NCI-H460 (cell line): ENCODE measurements around the gene LAMA3. TPM values are rescaled to one million over a fixed set of nuclear protein-coding genes. Genes with fewer than 3 reads are reported as not detected.

Experiments
- DNase-seq: peaks from one replicate; pipeline ENCODE4 v3.0.0-alpha.2; 2016; ENCODE audit warnings: low read depth; ENCODE audit errors: extremely low read depth
- total RNA-seq: library from RNA; depleted of rRNA; stranded (reverse); fragments of >200 nt; shearing (Covaris generic); gene quantifications from 2 replicates; pipeline ENCODE4 v1.2.3, GENCODE V29; 2014

The LAMA3 gene
- total RNA-seq, 1 experiment from 2014 or later, result 3.9 TPM

- no peak for DNase-seq
Observed at GRCh38 chr18:23868136-23868785, 179.0 kb downstream of the LAMA3 start.

GRCh38 chr18:23870676-23871380 is 181.6 kb downstream of the LAMA3 start:
- no peak for DNase-seq

DNA sequence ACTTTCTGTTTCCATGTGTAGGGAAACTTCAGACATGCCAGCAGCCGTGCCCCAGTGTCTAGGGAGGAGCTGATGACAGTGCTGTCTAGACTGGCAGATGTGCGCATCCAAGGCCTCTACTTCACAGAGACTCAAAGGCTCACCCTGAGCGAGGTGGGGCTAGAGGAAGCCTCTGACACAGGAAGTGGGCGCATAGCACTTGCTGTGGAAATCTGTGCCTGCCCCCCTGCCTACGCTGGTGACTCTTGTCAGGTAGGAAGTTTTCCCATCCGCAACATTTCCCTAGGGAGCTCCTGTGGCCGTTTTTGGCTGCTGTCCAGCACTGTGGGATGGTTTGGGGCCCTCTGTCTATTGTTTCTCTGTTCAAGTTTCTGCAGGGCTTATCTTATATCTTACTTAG is 182.2 kb downstream of the LAMA3 start:
- DNase-seq, result no peak

DNA sequence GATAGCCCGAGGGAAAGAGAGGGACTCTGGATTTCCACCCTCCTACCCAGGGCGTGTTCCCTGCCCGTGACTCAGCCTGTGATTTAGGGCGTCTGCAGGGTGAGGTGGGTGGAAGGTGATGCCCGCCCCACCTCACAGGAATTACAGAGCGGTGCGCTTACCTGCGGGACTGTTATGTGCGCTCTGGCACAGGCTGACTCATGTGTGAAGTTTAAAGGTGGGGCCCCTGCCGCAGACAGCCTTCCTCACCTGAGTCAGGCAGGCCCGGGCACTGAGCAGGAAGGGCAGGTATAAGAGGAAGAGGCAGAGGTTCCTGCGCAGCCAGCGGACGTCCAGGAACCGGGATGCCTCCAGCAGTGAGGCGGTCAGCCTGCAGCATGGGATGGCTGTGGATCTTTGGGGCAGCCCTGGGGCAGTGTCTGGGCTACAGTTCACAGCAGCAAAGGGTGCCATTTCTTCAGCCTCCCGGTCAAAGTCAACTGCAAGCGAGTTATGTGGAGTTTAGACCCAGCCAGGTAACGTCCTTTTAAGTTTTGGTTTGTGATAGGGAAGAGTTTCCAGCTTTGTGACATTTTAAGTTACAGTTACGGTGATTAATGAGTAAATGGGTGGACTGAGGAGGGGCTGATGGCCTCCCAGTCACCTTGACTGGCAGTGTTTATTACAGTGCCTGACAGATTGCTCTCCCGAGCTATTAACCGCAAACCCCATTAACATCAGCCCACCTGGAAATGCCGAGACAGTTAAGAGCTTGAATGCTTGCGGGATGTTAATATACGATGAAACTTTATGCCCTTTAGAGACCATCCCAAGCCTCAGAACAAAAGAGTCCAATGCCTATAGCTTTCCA is 183.7 kb downstream of the LAMA3 start:
- DNase-seq, result no peak

- DNase-seq, result no peak
Observed at GRCh38 chr18:23875966-23876895, 187.0 kb downstream of the LAMA3 start.

DNA sequence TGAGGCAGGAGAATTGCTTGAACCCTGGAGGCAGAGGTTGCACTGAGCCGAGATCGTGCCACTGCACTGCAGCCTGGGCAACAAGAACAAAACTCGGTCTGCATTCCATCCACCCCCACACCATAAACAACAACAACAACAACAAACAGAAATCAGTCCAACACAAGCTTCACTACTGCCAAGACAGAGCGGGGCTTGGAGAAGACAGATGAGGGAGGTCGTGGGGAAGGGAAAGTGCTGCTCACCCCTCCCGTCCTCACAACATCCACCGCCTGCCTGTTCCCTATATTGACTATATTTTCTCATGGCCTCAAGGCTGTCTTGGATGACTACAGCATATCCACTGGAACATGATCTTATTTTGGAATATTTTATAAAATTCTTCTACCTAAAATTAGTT is 187.7 kb downstream of the LAMA3 start:
- DNase-seq, result no peak

GRCh38 chr18:23877371-23877770 is 188.1 kb downstream of the LAMA3 start:
- DNase-seq, result no peak

DNA sequence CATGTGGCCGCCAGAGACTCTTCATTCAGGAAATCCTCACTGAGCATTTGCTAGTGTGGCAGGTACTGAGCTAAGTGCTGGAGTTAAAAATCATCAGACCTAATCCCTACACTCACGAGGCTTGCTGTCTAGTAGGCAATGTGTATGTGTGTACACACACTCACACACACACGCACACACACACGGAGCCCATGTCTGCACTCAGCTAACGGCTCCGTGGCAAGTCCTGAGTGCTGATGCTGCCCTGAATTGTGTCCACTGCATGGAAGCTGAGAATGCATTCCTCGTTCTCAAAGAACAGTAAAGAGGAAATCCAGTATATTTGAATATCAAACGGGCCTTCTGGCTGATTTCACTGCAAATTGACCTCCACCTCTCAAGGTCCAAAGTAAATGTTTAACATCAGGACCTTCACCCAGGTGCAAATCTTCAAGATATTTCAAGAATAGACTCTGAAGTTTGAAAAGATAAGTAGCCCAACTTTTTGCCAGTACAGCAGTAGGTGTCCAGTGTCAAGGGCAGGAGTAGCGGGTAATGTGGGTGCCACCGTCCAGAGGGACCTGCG is 189.2 kb downstream of the LAMA3 start:
- no peak for DNase-seq

- no peak for DNase-seq
Observed at GRCh38 chr18:23879126-23879525, 189.9 kb downstream of the LAMA3 start.

- no peak for DNase-seq
Observed at GRCh38 chr18:23879544-23879943, 190.3 kb downstream of the LAMA3 start.

DNA sequence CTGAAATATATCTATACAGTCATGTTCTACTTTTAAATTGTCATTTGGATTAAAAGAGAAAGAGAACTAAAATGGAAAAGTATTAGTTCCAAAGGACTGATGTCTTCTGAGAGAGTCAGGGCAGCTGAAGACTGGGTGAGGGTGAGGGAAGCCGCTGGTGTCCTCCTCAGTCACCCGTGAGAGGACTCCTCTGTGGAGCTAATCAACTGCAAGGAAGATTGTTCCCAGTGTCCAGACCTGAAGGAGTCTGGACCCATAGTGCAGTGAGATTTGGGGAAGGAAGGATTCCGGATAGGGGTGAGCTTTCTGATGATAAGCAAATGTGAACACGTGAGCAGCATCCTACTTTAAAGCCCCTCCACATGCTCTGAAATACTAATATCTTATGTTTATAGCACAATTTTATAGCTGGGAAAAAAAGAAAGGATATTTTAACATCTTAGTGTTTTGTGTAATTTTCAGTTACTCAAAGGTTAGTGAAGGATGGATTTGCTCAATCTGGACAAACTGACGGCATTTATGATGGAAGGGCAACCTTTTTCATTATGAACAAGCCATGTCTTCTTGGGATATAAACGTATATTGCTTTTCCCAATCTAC is 190.8 kb downstream of the LAMA3 start:
- DNase-seq, result no peak

DNA sequence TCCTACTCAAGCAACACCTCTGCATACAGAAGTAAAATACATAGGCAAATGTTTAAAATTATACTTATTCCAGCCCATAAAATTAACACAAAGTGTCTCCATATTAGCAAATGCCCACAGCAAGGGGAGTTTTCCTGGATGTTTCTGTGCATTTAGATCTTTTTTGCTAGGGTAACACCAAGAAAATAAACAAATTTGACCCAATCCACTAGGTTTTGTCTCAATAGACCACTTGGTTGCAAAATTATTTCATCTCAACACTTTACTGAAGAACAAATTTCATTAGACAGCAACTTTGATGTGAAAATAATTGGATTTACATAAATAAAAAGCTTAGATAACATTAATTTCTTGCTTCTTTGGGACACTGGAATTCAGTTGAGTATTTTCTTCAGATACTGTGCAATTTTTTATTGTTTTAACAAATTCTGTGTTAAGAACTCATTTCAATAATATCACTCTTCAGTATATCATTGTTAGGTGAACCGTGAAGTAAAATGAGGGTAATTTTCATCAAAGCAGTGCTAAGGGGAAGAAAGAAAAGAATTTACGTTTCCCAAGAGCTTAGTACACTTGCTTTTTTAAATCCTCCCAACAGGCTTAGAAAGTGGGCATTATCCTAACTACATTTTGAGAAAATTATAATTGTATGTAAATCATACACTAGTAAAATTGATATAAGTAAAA is 191.8 kb downstream of the LAMA3 start:
- DNase-seq, result no peak

DNA sequence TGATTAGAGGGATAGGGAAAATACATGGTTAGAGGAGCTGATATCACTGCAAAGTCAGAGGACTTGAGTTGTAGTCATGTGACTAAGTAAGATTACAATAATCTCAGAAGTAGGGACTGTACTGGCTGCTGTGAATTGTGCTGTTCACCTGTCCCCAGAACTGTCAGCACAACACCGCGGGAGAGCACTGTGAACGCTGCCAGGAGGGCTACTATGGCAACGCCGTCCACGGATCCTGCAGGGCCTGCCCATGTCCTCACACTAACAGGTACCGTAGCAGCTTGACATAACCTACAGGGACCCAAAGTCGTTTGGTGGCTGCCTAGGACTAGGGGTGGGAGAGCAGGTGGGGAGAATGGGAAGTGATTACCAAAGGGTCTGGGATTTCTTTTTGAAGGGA is 192.5 kb downstream of the LAMA3 start:
- DNase-seq, result no peak

DNA sequence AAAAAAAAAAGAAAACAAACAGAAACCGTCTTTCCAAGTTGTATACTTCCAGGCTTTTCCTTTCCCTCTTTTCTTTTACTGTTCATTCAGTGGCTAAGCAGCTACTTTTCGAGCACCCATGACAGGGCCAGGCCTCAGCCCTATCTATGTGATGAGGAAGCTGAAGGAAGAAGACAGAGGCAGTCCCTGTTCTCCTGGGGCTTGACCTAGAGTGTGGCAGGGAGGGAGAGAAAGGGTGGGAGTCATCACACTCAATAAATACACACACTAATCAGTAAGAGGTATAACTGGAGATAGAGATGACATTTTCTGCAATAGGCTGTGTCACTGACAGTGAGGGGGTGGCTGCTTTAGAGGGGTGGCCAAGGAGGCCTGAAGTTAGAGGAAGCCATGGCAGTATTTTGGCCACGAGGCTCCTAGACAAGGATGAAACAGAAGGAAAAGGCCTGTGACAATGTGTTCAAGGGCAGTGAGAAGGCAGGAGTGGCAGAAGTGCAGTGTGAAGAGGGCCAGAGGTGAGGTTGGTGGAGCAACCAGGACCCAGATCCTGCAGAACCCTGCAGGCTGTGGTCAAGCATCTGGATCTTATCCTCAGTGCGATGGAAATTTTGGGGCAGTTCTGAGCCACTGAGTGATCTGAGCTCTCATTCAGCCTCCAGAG is 193.5 kb downstream of the LAMA3 start:
- DNase-seq, result no peak

DNA sequence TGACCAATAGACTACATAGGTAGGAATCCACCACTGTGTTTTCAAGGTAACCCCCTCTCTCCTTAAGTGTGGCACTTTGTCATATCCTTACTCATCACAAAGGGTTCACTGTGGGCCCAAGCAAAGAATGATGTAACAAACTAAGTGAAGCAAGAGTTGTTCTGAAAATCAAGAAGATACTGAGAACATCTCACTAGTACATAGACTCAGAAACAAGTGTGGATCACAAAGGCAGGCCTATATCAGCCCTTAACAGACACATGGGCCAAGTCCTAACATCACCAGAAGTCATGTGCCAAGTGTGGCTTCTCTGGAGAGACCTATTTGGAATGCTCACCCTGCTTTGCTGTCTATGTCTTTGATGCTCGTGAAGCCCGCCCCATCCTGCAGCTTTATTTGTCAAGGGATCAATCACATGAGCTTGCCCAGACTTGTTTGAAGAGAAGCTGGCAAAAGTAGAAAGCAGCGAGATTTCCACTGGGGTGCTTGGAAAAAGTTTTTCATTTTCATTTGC is 194.1 kb downstream of the LAMA3 start:
- DNase-seq, result no peak

DNA sequence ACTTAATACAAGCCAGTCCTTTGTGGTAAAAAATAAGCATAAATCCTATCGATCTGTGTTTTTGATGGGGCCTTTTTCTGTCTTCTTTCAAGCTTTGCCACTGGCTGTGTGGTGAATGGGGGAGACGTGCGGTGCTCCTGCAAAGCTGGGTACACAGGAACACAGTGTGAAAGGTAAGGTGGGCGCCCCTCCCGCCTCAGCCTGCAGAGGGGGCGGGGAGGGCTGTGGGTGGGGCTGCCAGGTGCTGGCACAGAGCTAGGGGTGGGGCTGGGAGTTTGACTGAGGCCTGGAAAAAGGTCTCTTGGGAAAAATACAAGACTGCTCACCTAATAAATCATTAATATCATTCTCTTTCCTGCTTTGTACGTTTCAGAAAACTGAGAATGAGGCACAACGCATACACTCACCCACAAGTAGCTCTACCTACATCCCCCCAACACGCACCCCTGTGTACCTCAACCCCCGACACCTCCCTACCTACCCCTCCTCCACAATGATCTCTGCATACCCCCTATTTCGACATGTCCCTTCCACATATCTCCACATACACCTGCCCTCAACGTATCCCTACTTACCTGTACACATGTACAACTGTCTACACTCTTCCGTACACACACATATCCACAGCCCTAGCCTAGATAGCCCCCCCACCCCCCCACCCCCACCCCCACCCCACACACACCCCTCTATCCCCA is 195.6 kb downstream of the LAMA3 start:
- no peak for DNase-seq

DNA sequence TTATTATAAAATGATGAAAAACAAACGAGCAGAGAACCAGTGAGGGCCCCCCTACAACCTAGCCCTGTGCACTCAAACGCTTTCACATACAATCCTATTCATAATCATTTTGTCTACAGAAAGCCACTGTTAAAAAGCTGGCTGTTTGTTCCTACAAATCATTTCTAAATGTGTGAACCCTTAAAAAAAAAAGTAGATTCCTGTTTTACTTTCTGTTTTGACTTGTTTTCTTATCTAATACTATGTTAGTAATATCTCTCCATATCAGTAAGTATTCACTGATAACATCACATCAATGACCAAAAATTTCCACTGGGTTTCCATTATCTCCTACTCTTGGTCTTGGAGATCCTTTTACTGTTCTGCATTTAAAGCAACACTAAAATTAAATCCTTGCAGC is 196.5 kb downstream of the LAMA3 start:
- DNase-seq, result no peak

DNA sequence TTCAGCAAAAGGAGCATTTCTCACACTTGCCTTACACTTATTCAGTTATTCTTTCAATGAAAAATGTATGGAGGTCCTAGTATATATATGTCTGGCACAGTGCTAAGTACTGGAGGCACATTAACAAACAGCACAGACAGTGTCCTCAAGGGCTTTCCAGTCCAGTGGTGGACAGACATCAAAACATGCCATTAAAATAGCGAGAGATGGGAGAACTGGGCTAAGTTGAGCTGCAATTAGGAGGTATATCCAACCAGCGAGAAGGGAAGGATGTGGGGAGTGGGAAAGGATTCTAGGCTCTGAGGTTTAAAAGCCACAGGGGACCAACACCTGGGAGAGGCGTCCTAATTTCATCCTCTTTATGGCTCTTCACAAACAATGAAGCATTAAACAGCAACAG is 197.8 kb downstream of the LAMA3 start:
- DNase-seq, result no peak
